ENCODE data around the gene NOX5. TPM values are rescaled to one million over a fixed set of nuclear protein-coding genes. Genes with fewer than 3 reads are reported as not detected.

NOX5 gene
- polyA plus RNA-seq, 2 of the 4 experiments (the other 2 are of a cell fraction) = 0.19 to 0.22 TPM

DNA sequence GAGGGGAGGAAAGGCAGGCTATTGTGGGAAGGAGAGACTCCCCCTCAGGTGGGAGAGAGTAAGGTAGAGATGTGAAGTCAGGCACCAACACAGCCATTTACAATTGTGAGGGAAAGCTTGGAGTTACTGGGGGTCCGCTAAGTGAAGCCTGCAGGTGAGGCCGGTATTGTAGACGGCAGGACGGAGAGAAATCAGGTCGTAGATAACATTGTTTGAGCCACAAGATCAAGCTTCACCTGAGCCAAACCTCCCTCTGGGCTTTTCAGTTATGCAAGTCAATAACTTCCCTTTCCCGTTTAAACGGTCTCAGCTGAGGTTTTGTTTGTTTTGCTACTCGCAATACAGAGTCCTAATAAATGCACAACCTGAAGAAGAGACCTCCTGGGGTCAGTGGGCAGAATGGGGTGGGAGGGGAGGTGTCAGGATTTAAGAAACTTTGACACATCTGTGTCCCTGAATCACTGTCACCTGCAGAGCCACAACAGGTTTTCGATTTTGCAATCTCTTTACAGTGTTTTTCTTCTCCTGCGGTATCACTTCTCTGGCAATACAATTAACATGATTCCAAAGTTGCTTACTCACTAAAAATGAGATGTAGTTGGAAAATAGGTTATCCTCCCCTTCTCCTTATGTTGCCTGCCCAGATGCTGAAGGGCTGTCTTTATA, 73.9 kb downstream of the NOX5 start:
- H3K27ac ChIP-seq = no peak overlapping the region
- H3K4me2 ChIP-seq = no peak overlapping the region
- no peaks in the 10 kb centered on the region for H3K9me3 ChIP-seq
- no peak for ATAC-seq
- H3K4me3 ChIP-seq = no peak overlapping the region
- WGBS (ENCODE audit: missing lambda C conversion rate) = 56% methylated on average over 10 of the region's 10 CpGs
- ChIA-PET CTCF (interaction anchor here (5.6 kb wide), 1 partner anchor 29 kb away, joined by 27 read pairs; no protein-coding TSS in a partner anchor), POLR2A (no interaction called here)
- FAIRE-seq = no peak
- H3K4me1 ChIP-seq = peaks cover 41% of the 10 kb centered on the region
- TF ChIP-seq E2F6 (IDR thresholded peaks at IDR 0.05; ENCODE audit: borderline replicate concordance, low read depth) (no peak), CTCF (IDR thresholded peaks at IDR 0.05) (no peak), KDM1A (IDR thresholded peaks at IDR 0.05; ENCODE audit: low read depth) (no peak), USF2 (IDR thresholded peaks at IDR 0.05) (no peak), CBX2 (IDR thresholded peaks at IDR 0.05; ENCODE audit: borderline replicate concordance, low read depth) (no peak), RNF2 (IDR thresholded peaks at IDR 0.05; ENCODE audit: borderline replicate concordance, low read depth) (no peak), MAZ (IDR thresholded peaks at IDR 0.05; ENCODE audit: borderline replicate concordance, low read depth, low read length) (no peak), NPAS2 (CRISPR knock-in tag; IDR thresholded peaks at IDR 0.05; ENCODE audit: borderline replicate concordance) (no peak), POLR2A (IDR thresholded peaks at IDR 0.05; ENCODE audit: low read length) (no peak), PHF8 (IDR thresholded peaks at IDR 0.05; ENCODE audit: borderline replicate concordance, low read depth) (no peak), FOSB (CRISPR knock-in tag; IDR thresholded peaks at IDR 0.05) (no peak), CHD4 (IDR thresholded peaks at IDR 0.05; ENCODE audit: borderline replicate concordance) (no peak)
- no peak for DNase-seq (ENCODE audit: low read depth in 1 of 2, low spot score in 1 of 2)

GRCh38 chr15:69089258-69089657, 74.8 kb downstream of the NOX5 start:
- Histone ChIP-seq H3K9me3 (no peaks in the 10 kb centered on the region), H3K27ac (no peak overlapping the region), H3K4me2 (no peak overlapping the region), H3K4me1 (peaks cover 49% of the 10 kb centered on the region), H3K4me3 (no peak overlapping the region)
- ATAC-seq = no peak
- ChIA-PET POLR2A (interaction anchor here (0.6 kb wide), 1 partner anchor 305 kb away, joined by 3 read pairs; no protein-coding TSS in a partner anchor), CTCF (interaction anchor here (5.6 kb wide), 1 partner anchor 30 kb away, joined by 27 read pairs; no protein-coding TSS in a partner anchor)
- WGBS (ENCODE audit: missing lambda C conversion rate) = 94% methylated on average over 5 of the region's 5 CpGs
- DNase-seq (ENCODE audit: low read depth in 1 of 2, low spot score in 1 of 2) = no peak
- TF ChIP-seq, protein P1, sequence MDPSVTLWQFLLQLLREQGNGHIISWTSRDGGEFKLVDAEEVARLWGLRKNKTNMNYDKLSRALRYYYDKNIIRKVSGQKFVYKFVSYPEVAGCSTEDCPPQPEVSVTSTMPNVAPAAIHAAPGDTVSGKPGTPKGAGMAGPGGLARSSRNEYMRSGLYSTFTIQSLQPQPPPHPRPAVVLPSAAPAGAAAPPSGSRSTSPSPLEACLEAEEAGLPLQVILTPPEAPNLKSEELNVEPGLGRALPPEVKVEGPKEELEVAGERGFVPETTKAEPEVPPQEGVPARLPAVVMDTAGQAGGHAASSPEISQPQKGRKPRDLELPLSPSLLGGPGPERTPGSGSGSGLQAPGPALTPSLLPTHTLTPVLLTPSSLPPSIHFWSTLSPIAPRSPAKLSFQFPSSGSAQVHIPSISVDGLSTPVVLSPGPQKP (IDR thresholded peaks at IDR 0.05; ENCODE audit: low read depth, low read length) = no peak
- TF ChIP-seq SMC3 (IDR thresholded peaks at IDR 0.05) (no peak), CBX8 (IDR thresholded peaks at IDR 0.05) (no peak), REST (IDR thresholded peaks at IDR 0.05) (no peak)
- FAIRE-seq = no peak

All from A549 (cell line).